BLaER1 treated with 17β-estradiol and CSF1 and Interleukin-3, amounts not matched to agents 10 nM and 100 nM (cell line): ENCODE data around the gene KRTAP4-9.
"Not testable (repeated sequence)": the region's sequence is repeated elsewhere in the genome, so short reads cannot be mapped to it uniquely, and the experiment has no call there.

ENCODE experiments used
- H3K27ac ChIP-seq, 11 experiments: shearing (Covaris generic); formaldehyde crosslinking; 2 replicates each; pipeline ENCODE4 v1.8.1; 2022
- H3K27me3 ChIP-seq, 11 experiments: shearing (Covaris generic); formaldehyde crosslinking; 2 replicates each; pipeline ENCODE4 v1.8.1; 2022
- H3K36me3 ChIP-seq, 11 experiments: shearing (Covaris generic); formaldehyde crosslinking; 2 replicates each; pipeline ENCODE4 v1.8.1; 2022
- H3K4me1 ChIP-seq, 10 experiments: shearing (Covaris generic); formaldehyde crosslinking; 2 replicates each; pipeline ENCODE4 v1.8.1; 2022
- H3K4me2 ChIP-seq, 11 experiments: shearing (Covaris generic); formaldehyde crosslinking; 2 replicates each; pipeline ENCODE4 v1.8.1; 2022
- H3K4me3 ChIP-seq, 10 experiments: shearing (Covaris generic); formaldehyde crosslinking; 2 replicates each; pipeline ENCODE4 v1.8.1; 2022
- H3K9ac ChIP-seq, 11 experiments: shearing (Covaris generic); formaldehyde crosslinking; 2 replicates each; pipeline ENCODE4 v1.8.1; 2022
- H3K9me3 ChIP-seq, 11 experiments: shearing (Covaris generic); formaldehyde crosslinking; replicated peaks in 1 of 11; 2 replicates each; pipeline ENCODE4 v1.8.1; 2022
- H4K20me1 ChIP-seq, 11 experiments: shearing (Covaris generic); formaldehyde crosslinking; 2 replicates each; pipeline ENCODE4 v1.8.1; 2022
- Cebpa-rat ChIP-seq, 11 experiments: shearing (Covaris generic); IDR thresholded peaks; 2 replicates each; pipeline ENCODE4 v1.8.1; 2022

Gene KRTAP4-9

DNA sequence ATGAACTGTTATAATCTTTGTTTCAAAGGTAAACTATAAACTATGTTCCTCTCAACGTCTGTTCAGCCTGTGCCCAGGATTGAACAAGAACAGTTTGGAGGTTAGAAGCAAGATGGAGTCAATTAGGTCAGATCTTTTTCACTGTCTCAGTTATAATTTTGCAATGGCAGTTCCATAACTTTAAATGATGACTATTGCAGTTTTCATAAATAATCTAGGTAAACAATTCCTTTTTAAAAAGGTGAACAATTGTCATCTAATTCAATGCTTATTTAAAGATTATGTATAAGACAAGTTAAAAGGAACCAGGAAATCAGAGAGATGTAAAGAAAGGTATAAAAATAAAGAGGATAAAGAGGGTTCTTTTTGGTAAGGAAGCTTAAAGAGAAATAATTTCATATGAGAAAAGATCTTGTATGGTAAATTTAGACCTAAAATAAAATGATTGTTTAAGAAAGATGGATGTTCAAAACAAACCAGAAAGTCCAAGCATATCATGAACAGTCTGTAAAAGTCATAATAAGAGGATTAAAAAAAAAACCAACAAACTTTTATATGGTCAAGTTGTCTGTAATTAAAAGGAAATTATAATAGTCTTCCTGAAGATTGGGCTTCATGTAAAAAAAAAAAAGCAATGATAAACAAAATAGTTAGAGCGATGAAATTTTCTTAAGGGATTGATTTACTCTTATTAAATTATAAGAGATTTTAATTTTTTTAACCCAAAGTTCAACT lies 6.1 kb downstream of the KRTAP4-9 start:
- Histone ChIP-seq H3K4me2 (no peak overlapping the region), H3K27ac (no peak overlapping the region), H3K27me3 (no peaks in the 10 kb centered on the region), H3K9ac (no peak overlapping the region), H3K4me3 (no peak overlapping the region), H3K9me3 (peaks cover 40 to 61% (median 52%) of the 10 kb centered on the region in 11 experiments), H4K20me1 (no peaks in the 10 kb centered on the region), H3K36me3 (peaks cover 0 to 6% (median 0%) of the 10 kb centered on the region in 11 experiments; a peak in 2 of 22 replicates), H3K4me1 (peaks cover 9 to 22% (median 14%) of the 10 kb centered on the region in 10 experiments; a peak in 19 of 20 replicates)
- no peak for TF ChIP-seq Cebpa-rat (IDR thresholded peaks at IDR 0.05)

DNA sequence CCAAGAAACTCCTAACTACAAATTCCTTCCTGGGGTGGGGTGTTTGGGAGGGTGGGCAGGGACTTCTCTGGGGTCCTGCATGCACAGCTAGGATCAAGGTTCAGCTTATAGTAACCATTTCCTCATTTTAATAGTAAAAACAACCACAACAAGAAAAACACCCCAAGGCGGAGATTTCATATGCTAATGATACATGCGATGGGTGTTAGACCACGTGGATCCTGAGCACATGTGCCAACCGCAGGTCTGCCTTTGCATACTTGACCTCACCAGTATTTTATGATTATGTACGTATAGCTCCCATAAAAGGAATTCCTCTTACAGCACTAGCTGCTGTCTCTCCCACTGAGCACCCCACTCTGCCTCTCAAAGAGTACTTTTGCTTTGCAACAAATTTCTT lies 11.1 kb downstream of the KRTAP4-9 start:
- Histone ChIP-seq H3K36me3 (peaks cover 0 to 6% (median 0%) of the 10 kb centered on the region in 11 experiments; a peak in 2 of 22 replicates), H3K4me2 (peak overlapping the region in 6 of 11 experiments; percentile 17 to 74 (median 37); a peak in 9 of 22 replicates), H4K20me1 (no peaks in the 10 kb centered on the region), H3K9ac (no peak overlapping the region), H3K4me1 (peaks cover 9 to 44% (median 23%) of the 10 kb centered on the region in 10 experiments), H3K4me3 (no peak overlapping the region), H3K9me3 (peaks cover 34 to 53% (median 42%) of the 10 kb centered on the region in 11 experiments), H3K27ac (no peak overlapping the region), H3K27me3 (no peaks in the 10 kb centered on the region)
- no peak for TF ChIP-seq Cebpa-rat (IDR thresholded peaks at IDR 0.05)

DNA sequence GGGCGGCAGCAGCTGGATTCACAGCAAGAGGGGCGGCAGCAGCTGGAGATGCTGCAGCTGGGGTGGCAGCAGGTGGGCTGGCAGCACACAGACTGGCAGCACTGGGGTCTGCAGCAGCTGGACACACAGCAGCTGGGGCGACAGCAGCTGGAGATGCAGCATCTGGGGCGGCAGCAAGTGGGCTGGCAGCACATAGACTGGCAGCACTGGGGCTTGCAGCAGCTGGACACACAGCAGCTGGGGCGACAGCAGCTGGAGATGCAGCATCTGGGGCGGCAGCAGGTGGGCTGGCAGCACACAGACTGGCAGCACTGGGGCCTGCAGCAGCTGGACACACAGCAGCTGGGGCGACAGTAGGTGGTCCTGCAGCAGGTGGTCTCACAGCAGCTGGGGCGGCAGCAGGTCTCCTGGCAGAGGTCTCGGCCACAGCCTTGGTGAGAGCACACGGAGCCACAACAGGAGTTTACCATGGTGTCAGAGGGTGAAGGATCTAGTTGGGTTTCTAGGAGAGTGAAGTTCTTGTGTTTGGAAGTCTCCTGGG lies 12.7 kb downstream of the KRTAP4-9 start, which contains the start of gene KRTAP4-11:
TSS of gene KRTAP4-11 (minus strand) at position 528 of the 541 bp plus-strand sequence. CDS start at position 470, 58 bp downstream.
- peak within 1 kb of the TSS in 3 of 11 experiments; percentile 3 to 39 (median 23); a peak in 2 of 22 replicates for H3K4me2 ChIP-seq
- not testable (repeated sequence) for H3K27ac ChIP-seq, H4K20me1 ChIP-seq, H3K9ac ChIP-seq, H3K27me3 ChIP-seq, H3K36me3 ChIP-seq, H3K4me3 ChIP-seq
- peaks cover 25 to 51% (median 38%) of the 10 kb centered on the region in 11 experiments for H3K9me3 ChIP-seq
- peaks cover 9 to 44% (median 23%) of the 10 kb centered on the region in 10 experiments for H3K4me1 ChIP-seq

DNA sequence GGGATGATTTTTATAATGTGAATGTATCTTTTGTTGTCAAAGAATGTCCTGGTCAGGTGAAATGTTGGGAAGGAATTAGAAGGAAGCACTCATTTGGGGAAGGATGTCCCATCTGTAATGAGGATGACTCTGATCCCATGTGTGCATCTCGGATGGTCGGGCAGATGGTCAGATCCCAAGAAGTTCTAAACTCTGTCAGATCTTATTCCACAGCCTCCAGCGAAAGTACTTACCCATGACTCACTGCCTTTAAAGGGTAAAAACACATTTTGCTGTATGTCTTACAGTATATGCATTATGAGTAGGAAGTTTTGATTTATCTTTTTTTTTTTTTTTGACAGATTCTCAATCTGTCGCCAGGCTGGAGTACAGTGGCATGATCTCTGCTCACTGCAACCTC lies 13.5 kb downstream of the KRTAP4-9 start:
- no peak for TF ChIP-seq Cebpa-rat (IDR thresholded peaks at IDR 0.05)
- H3K9me3 ChIP-seq = peaks cover 17 to 51% (median 38%) of the 10 kb centered on the region in 11 experiments
- peak overlapping the region in 2 of 11 experiments; percentile 23 to 39; a peak in 2 of 22 replicates for H3K4me2 ChIP-seq
- H3K27ac ChIP-seq = no peak overlapping the region
- H3K4me1 ChIP-seq = peaks cover 13 to 49% (median 26%) of the 10 kb centered on the region in 10 experiments
- H3K9ac ChIP-seq = no peak overlapping the region
- no peaks in the 10 kb centered on the region for H4K20me1 ChIP-seq
- H3K36me3 ChIP-seq = peaks cover 0 to 3% (median 0%) of the 10 kb centered on the region in 11 experiments; a peak in 1 of 22 replicates
- H3K27me3 ChIP-seq = no peaks in the 10 kb centered on the region
- no peak overlapping the region for H3K4me3 ChIP-seq

DNA sequence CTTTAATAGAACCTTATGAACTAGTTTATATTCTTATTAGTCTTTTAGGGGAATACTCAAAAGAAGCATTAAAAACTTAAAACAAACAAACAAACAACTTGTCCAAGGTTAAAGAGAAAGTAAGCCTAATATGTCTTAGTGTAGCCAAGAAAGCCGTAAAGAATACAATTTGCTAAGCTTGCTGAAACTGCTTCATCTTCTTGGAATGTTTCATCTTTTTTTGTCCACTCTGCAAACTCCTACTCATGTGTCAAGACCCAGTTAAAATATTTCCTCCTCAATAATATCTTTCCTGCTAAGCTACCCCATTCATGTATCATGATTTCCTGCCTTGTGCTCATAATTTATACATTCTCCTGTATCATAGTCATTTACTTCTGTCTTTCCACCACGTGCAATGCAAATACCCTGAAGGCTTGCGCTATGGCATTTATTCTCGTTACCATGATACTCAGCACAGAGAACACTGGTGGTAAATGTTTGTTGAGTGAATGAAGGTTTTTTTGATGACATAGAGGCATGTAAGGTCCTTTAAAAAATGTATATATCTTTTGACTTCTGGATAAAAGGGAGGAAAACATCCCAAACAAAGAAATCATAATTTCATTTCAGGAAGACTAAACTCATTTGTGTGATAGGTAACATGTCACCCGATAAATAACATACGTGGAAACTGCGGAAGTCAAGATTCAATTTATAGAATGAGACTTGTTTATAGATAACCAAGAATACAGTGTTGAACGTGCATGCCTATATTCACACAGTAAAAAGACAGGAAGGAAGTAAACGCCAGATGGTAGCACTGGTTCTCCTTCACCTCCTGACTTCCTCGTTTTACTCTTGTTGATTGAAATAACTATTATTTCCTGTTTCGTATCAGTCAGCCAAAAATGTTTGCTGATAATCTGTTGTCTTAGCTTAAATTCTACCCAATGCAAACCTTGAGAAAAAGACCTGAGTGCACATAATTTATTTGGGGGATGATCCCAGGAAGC lies 14.8 kb downstream of the KRTAP4-9 start:
- peaks cover 23 to 60% (median 34%) of the 10 kb centered on the region in 10 experiments for H3K4me1 ChIP-seq
- not testable (repeated sequence) for H4K20me1 ChIP-seq, H3K36me3 ChIP-seq, H3K27me3 ChIP-seq
- peaks cover 7 to 46% (median 32%) of the 10 kb centered on the region in 11 experiments for H3K9me3 ChIP-seq
- peak overlapping the region; percentile 63 to 89 (median 80) for H3K4me2 ChIP-seq
- peak overlapping the region; percentile 69 to 91 (median 82); a peak in 21 of 22 replicates for H3K27ac ChIP-seq
- peak overlapping the region in 9 of 11 experiments; percentile 47 to 68 (median 59); a peak in 15 of 22 replicates for H3K9ac ChIP-seq
- peak overlapping the region in 5 of 10 experiments; percentile 20 to 43 (median 33); a peak in 5 of 20 replicates for H3K4me3 ChIP-seq

DNA sequence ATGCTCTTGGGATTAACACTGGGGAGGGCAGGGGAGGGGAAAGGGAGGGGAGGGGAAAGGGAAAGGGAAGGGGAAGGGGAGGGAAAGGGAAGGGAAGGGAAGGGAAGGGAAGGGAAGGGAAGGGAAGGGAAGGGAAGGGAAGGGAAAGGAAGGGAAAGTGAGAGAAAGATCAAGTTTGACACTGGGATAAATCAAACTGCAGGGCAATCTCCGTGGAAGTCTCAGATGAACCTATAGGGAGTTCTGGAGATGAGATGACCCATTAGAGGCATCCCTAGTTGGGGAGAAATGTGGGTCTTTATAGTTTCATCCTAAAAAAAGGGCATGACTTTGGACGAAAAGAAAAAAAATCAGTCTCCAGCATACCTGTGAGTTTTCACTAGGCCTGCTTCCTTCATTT lies 16.6 kb downstream of the KRTAP4-9 start:
- H3K4me1 ChIP-seq = peaks cover 28 to 53% (median 36%) of the 10 kb centered on the region in 10 experiments
- H3K9ac ChIP-seq = no peak overlapping the region
- H3K27ac ChIP-seq = no peak overlapping the region
- TF ChIP-seq Cebpa-rat (IDR thresholded peaks at IDR 0.05) = no peak
- H3K36me3 ChIP-seq = no peaks in the 10 kb centered on the region
- H4K20me1 ChIP-seq = no peaks in the 10 kb centered on the region
- H3K4me3 ChIP-seq = no peak overlapping the region
- no peaks in the 10 kb centered on the region for H3K27me3 ChIP-seq
- H3K9me3 ChIP-seq = peaks cover 7 to 54% (median 34%) of the 10 kb centered on the region in 11 experiments
- no peak overlapping the region for H3K4me2 ChIP-seq

DNA sequence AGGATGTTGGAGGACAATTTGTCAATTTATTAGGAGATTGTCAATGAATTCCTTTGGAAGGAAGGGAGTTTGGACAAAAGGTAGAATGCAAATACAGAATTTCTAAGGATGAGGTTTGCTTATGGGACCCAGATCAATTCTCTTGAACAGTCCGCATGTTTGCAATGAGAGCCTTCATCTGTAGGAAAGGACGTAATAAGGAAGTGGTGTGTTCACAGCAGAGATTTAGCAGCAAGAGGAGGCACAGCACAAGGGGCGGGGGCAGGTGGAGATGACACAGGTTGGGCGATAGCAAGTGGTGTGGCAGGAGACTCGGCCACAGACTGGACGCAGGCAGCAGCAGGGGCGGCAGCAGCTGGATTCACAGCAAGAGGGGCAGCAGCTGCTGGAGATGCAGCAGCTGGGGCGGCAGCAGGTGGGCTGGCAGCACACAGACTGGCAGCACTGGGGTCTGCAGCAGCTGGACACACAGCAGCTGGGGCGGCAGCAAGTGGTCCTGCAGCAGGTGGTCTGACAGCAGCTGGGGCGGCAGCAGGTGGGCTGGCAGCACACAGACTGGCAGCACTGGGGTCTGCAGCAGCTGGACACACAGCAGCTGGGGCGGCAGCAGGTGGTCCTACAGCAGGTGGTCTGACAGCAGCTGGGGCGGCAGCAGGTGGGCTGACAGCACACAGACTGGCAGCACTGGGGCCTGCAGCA lies 18.3 kb downstream of the KRTAP4-9 start:
- not testable (repeated sequence) for H3K27me3 ChIP-seq, H4K20me1 ChIP-seq, H3K36me3 ChIP-seq, H3K27ac ChIP-seq, H3K9ac ChIP-seq
- peaks cover 24 to 48% (median 36%) of the 10 kb centered on the region in 10 experiments for H3K4me1 ChIP-seq
- 0 out of 20 replicates have a peak overlapping the region, but pooled peaks of 1 of the 10 experiments have one; percentile 4 for H3K4me3 ChIP-seq
- H3K9me3 ChIP-seq = peaks cover 7 to 47% (median 34%) of the 10 kb centered on the region in 11 experiments
- peak overlapping the region in 10 of 11 experiments; percentile 12 to 60 (median 36); a peak in 16 of 22 replicates for H3K4me2 ChIP-seq

DNA sequence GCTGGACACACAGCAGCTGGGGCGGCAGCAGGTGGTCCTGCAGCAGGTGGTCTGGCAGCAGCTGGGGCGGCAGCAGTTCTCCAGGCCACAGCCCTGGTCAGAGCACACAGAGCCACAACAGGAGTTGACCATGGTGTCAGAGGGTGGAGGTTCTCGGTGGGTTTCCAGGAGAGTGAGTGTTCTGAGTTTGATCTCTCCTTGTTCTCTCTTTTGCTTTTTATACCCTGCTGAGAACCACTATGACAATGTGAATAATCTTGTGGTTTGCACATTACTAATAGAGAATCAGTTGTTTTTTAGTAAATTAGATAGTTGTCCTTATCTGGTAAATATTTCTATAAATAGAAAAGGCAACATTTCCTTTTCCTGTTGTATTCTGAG lies 18.8 kb downstream of the KRTAP4-9 start, which contains the start of gene KRTAP4-12:
TSS of gene KRTAP4-12 (minus strand) at position 192 of the 381 bp plus-strand sequence. CDS start at position 132, 60 bp downstream.
- Histone ChIP-seq H3K4me2 (peak within 1 kb of the TSS; percentile 12 to 60 (median 35); a peak in 16 of 22 replicates), H3K4me3 (0 out of 20 replicates have a peak within 1 kb of the TSS, but pooled peaks of 1 of the 10 experiments have one; percentile 4), H3K9me3 (peaks cover 7 to 44% (median 32%) of the 10 kb centered on the region in 11 experiments), H3K27ac (peak within 1 kb of the TSS in 1 of 11 experiments; percentile 1; a peak in 2 of 22 replicates), H3K4me1 (peaks cover 24 to 42% (median 36%) of the 10 kb centered on the region in 10 experiments)
- not testable (repeated sequence) for H3K9ac ChIP-seq, H3K36me3 ChIP-seq, H4K20me1 ChIP-seq, H3K27me3 ChIP-seq
